ENCODE data around the gene GDPD3. TPM values are rescaled to one million over a fixed set of nuclear protein-coding genes. Genes with fewer than 3 reads are reported as not detected.

The GDPD3 gene
- total and polyA plus RNA-seq, 10 of the 15 experiments (the other 5 are each of a cell fraction or from before 2014, with no cell fraction given): 0.29 to 3.3 (median 0.97) TPM

DNA sequence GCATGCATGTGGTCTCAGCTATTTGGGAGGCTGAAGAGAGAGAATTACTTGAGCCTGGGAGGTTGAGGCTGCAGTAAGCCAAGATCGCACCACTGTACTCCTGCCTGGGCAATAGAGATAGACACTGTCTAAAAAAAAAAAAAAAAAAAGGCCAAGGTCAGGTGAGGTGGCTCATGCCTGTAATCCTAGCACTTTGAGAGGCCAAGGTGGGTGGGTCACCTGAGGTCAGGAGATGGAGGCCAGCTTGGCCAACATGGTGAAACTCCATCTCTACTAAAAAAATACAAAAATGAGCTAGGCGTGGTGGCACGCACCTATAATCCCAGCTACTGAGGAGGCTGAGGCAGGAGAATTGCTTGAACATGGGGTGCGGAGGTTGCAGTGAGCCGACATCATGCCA, 41.9 kb upstream of the GDPD3 start:
- in situ Hi-C loops (cut with MboI): no loop called here
- no peak for TF ChIP-seq CREM (IDR thresholded peaks at IDR 0.05; ENCODE audit: low read depth)
- TF ChIP-seq ZNF24 (IDR thresholded peaks at IDR 0.05): no peak
- TF ChIP-seq POU2F2 (IDR thresholded peaks at IDR 0.05; ENCODE audit: borderline replicate concordance, low read depth, low read length): no peak
- no peak for TF ChIP-seq FOXM1 (IDR thresholded peaks at IDR 0.05; ENCODE audit: low read depth, low read length)
- no peak for TF ChIP-seq MXI1 (IDR thresholded peaks at IDR 0.05; ENCODE audit: low read depth, low read length)
- TF ChIP-seq BACH1 (IDR thresholded peaks at IDR 0.05; ENCODE audit: borderline replicate concordance): no peak
- no peak for TF ChIP-seq NBN (IDR thresholded peaks at IDR 0.05)
- TF ChIP-seq, protein P1, sequence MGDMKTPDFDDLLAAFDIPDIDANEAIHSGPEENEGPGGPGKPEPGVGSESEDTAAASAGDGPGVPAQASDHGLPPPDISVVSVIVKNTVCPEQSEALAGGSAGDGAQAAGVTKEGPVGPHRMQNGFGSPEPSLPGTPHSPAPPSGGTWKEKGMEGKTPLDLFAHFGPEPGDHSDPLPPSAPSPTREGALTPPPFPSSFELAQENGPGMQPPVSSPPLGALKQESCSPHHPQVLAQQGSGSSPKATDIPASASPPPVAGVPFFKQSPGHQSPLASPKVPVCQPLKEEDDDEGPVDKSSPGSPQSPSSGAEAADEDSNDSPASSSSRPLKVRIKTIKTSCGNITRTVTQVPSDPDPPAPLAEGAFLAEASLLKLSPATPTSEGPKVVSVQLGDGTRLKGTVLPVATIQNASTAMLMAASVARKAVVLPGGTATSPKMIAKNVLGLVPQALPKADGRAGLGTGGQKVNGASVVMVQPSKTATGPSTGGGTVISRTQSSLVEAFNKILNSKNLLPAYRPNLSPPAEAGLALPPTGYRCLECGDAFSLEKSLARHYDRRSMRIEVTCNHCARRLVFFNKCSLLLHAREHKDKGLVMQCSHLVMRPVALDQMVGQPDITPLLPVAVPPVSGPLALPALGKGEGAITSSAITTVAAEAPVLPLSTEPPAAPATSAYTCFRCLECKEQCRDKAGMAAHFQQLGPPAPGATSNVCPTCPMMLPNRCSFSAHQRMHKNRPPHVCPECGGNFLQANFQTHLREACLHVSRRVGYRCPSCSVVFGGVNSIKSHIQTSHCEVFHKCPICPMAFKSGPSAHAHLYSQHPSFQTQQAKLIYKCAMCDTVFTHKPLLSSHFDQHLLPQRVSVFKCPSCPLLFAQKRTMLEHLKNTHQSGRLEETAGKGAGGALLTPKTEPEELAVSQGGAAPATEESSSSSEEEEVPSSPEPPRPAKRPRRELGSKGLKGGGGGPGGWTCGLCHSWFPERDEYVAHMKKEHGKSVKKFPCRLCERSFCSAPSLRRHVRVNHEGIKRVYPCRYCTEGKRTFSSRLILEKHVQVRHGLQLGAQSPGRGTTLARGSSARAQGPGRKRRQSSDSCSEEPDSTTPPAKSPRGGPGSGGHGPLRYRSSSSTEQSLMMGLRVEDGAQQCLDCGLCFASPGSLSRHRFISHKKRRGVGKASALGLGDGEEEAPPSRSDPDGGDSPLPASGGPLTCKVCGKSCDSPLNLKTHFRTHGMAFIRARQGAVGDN (IDR thresholded peaks at IDR 0.05): no peak
- no peak for TF ChIP-seq NR2C1 (IDR thresholded peaks at IDR 0.05)
- TF ChIP-seq, protein P2, sequence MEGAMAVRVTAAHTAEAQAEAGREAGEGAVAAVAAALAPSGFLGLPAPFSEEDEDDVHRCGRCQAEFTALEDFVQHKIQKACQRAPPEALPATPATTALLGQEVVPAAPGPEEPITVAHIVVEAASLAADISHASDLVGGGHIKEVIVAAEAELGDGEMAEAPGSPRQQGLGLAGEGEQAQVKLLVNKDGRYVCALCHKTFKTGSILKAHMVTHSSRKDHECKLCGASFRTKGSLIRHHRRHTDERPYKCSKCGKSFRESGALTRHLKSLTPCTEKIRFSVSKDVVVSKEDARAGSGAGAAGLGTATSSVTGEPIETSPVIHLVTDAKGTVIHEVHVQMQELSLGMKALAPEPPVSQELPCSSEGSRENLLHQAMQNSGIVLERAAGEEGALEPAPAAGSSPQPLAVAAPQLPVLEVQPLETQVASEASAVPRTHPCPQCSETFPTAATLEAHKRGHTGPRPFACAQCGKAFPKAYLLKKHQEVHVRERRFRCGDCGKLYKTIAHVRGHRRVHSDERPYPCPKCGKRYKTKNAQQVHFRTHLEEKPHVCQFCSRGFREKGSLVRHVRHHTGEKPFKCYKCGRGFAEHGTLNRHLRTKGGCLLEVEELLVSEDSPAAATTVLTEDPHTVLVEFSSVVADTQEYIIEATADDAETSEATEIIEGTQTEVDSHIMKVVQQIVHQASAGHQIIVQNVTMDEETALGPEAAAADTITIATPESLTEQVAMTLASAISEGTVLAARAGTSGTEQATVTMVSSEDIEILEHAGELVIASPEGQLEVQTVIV (IDR thresholded peaks at IDR 0.05; ENCODE audit: borderline replicate concordance, partially characterized antibody): no peak
- TF ChIP-seq, protein P3, sequence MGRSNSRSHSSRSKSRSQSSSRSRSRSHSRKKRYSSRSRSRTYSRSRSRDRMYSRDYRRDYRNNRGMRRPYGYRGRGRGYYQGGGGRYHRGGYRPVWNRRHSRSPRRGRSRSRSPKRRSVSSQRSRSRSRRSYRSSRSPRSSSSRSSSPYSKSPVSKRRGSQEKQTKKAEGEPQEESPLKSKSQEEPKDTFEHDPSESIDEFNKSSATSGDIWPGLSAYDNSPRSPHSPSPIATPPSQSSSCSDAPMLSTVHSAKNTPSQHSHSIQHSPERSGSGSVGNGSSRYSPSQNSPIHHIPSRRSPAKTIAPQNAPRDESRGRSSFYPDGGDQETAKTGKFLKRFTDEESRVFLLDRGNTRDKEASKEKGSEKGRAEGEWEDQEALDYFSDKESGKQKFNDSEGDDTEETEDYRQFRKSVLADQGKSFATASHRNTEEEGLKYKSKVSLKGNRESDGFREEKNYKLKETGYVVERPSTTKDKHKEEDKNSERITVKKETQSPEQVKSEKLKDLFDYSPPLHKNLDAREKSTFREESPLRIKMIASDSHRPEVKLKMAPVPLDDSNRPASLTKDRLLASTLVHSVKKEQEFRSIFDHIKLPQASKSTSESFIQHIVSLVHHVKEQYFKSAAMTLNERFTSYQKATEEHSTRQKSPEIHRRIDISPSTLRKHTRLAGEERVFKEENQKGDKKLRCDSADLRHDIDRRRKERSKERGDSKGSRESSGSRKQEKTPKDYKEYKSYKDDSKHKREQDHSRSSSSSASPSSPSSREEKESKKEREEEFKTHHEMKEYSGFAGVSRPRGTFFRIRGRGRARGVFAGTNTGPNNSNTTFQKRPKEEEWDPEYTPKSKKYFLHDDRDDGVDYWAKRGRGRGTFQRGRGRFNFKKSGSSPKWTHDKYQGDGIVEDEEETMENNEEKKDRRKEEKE (IDR thresholded peaks at IDR 0.05): no peak

More for the DNA sequence above, 41.9 kb upstream of the GDPD3 start:
- WGBS (ENCODE audit: insufficient coverage, insufficient replicate concordance, low lambda C conversion rate, missing lambda C conversion rate): 93% methylated on average over 5 of the region's 5 CpGs
- ChIA-PET CTCF (interaction anchor here (0.9 kb wide), 1 partner anchor 35 kb away, joined by 5 read pairs; no protein-coding TSS in a partner anchor), RAD21 (ENCODE audit: unreplicated experiment) (interaction anchor here (1.2 kb wide), 2 partner anchors 12 to 63 kb away, joined by 3 to 4 read pairs; partner anchors contain the start of gene TBX6), POLR2A (interaction anchor here (0.6 to 0.7 kb wide), 3 partner anchors 153 to 209 kb away, joined by 4 to 8 read pairs (median 5); no protein-coding TSS in a partner anchor), SMC1A (ENCODE audit: uncharacterized antibody, unreplicated experiment) (interaction anchor here (1.2 kb wide), 1 partner anchor 9 kb away, joined by 3 read pairs; no protein-coding TSS in a partner anchor)
- ATAC-seq: no peak
- Histone ChIP-seq H3K27ac (ENCODE audit: control insufficient read depth, insufficient read depth) (no peak overlapping the region), H3K4me3 (no peak overlapping the region), H3K27me3 (replicated peaks in 1 of 2; ENCODE audit: control insufficient read depth in 2 of 2, insufficient read depth in 2 of 2, low read length in 1 of 2) (no peaks in the 10 kb centered on the region), H3K79me2 (ENCODE audit: control insufficient read depth, insufficient read depth, low read length) (no peaks in the 10 kb centered on the region), H3K36me3 (ENCODE audit: control insufficient read depth in 2 of 2, insufficient read depth in 2 of 2, low read length in 1 of 2) (no peaks in the 10 kb centered on the region), H2AFZ (ENCODE audit: control insufficient read depth, low read depth, low read length) (no peak overlapping the region), H3K4me2 (ENCODE audit: control insufficient read depth, insufficient read depth) (no peak overlapping the region), H4K20me1 (ENCODE audit: control insufficient read depth, insufficient read depth) (no peaks in the 10 kb centered on the region), H3K4me1 (ENCODE audit: control insufficient read depth, insufficient read depth, low read length) (no peaks in the 10 kb centered on the region; the same call in 1 of the 2 replicates), H3K9me3 (replicated peaks; ENCODE audit: control insufficient read depth, insufficient read depth, low read length) (no peaks in the 10 kb centered on the region; the same call in 2 of the 3 replicates), H3K9ac (ENCODE audit: control insufficient read depth, insufficient read depth, low read length) (no peak overlapping the region)
- intact Hi-C loops (cut with micrococcal nuclease; ENCODE audit: unreplicated experiment): no loop called here
- DNase-seq (ENCODE audit: low read depth, low spot score): no peak
- BruUV-seq (replicated peaks): no TSS peak
- no peak for FAIRE-seq
